OCI-LY1 (cell line): ENCODE data around the gene IFNLR1.

Source experiments
- EZH2 ChIP-seq: fragments of 200-600 bp; sonication (generic), shearing (Covaris generic); IDR thresholded peaks from 2 replicates; pipeline ENCODE4 v1.8.0; 2017; ENCODE audit warnings: borderline replicate concordance, mixed run types, mild to moderate bottlenecking, antibody characterized with exemption, low read length, moderate library complexity, mixed read lengths
- TF ChIP-seq, protein P1 (sequence below): fragments of 200-600 bp; sonication (generic), shearing (Covaris generic); IDR thresholded peaks from 2 replicates; pipeline ENCODE4 v1.5.1; 2017; ENCODE audit warnings: mild to moderate bottlenecking, antibody characterized with exemption, low read length, moderate library complexity, mixed read lengths

DNA sequence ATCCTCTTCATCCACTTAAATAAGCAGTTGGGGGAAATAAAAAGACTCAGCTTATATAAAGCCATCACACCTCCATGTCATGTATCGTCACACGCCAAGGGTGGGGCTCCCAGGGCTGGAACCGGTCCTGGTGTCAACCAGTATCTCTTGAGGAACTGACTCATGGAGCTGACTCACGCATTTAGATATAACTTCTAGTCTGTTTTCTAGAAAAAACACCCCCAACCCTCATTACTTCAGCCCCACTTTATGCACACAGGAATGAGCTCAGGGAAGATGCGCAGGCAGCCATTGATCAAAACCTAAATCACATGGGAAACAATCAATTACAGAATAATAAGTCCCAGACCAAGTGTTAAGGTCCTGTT is 37.2 kb downstream of the IFNLR1 start:
- TF ChIP-seq, protein P1, sequence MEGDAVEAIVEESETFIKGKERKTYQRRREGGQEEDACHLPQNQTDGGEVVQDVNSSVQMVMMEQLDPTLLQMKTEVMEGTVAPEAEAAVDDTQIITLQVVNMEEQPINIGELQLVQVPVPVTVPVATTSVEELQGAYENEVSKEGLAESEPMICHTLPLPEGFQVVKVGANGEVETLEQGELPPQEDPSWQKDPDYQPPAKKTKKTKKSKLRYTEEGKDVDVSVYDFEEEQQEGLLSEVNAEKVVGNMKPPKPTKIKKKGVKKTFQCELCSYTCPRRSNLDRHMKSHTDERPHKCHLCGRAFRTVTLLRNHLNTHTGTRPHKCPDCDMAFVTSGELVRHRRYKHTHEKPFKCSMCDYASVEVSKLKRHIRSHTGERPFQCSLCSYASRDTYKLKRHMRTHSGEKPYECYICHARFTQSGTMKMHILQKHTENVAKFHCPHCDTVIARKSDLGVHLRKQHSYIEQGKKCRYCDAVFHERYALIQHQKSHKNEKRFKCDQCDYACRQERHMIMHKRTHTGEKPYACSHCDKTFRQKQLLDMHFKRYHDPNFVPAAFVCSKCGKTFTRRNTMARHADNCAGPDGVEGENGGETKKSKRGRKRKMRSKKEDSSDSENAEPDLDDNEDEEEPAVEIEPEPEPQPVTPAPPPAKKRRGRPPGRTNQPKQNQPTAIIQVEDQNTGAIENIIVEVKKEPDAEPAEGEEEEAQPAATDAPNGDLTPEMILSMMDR, result no peak
- no peak for TF ChIP-seq EZH2
